ENCODE measurements around the gene SAPCD2. TPM values are rescaled to one million over a fixed set of nuclear protein-coding genes. Genes with fewer than 3 reads are reported as not detected.
A peak's percentile ranks its signal among the peaks of the same experiment; 100 is the strongest.

The SAPCD2 gene
- total and polyA plus RNA-seq, 9 of the 15 experiments (the other 6 are each of a cell fraction or from before 2014, with no cell fraction given) = 3.4 to 91.8 (median 18.8) TPM

GRCh38 chr9:137114613-137115393 lies 44.4 kb upstream of the SAPCD2 start, which contains the start of gene DPP7 (continued):
- TF ChIP-seq E2F1 (CRISPR knock-in tag; IDR thresholded peaks at IDR 0.05) (no peak), POLR3G (IDR thresholded peaks at IDR 0.05; ENCODE audit: extremely low read depth, insufficient read length, insufficient replicate concordance) (no peak), PRMT5 (CRISPR knock-in tag; IDR thresholded peaks at IDR 0.05) (no peak), SREBF1 (IDR thresholded peaks at IDR 0.05; ENCODE audit: borderline replicate concordance, low read depth, low read length) (no peak), PCBP1 (IDR thresholded peaks at IDR 0.05; ENCODE audit: low read depth, low read length, poor library complexity, severe bottlenecking) (no peak), MNT (conservative IDR thresholded peaks at IDR 0.05) (peak; percentile 59 to 87; a peak in 3 of 4 replicates), CBX8 (IDR thresholded peaks at IDR 0.05; ENCODE audit: borderline replicate concordance, extremely low read depth, low read depth, low read length, poor library complexity, severe bottlenecking) (no peak), GATAD2A (IDR thresholded peaks at IDR 0.05) (no peak), ZNF134 (CRISPR knock-in tag; conservative IDR thresholded peaks at IDR 0.05) (no peak), ZNF449 (CRISPR knock-in tag; IDR thresholded peaks at IDR 0.05) (no peak), ZKSCAN8 (CRISPR knock-in tag; IDR thresholded peaks at IDR 0.05) (no peak), HDAC8 (tag; IDR thresholded peaks at IDR 0.05) (0 out of 2 replicates have a peak, but pooled peaks have one; percentile 19), ADNP (tag; IDR thresholded peaks at IDR 0.05) (no peak), KLF1 (tag; IDR thresholded peaks at IDR 0.05) (0 out of 2 replicates have a peak, but pooled peaks have one; percentile 26), RBM14 (IDR thresholded peaks at IDR 0.05; ENCODE audit: borderline replicate concordance, insufficient read depth, low read depth, low read length) (no peak), ZBED1 (IDR thresholded peaks at IDR 0.05) (no peak), GABPB1 (CRISPR knock-in tag; IDR thresholded peaks at IDR 0.05) (no peak)
- TF ChIP-seq, protein P1, sequence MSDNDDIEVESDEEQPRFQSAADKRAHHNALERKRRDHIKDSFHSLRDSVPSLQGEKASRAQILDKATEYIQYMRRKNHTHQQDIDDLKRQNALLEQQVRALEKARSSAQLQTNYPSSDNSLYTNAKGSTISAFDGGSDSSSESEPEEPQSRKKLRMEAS (CRISPR knock-in tag; IDR thresholded peaks at IDR 0.05) = peak; percentile 79; the same call in 1 of the 2 replicates
- TF ChIP-seq, protein P2, sequence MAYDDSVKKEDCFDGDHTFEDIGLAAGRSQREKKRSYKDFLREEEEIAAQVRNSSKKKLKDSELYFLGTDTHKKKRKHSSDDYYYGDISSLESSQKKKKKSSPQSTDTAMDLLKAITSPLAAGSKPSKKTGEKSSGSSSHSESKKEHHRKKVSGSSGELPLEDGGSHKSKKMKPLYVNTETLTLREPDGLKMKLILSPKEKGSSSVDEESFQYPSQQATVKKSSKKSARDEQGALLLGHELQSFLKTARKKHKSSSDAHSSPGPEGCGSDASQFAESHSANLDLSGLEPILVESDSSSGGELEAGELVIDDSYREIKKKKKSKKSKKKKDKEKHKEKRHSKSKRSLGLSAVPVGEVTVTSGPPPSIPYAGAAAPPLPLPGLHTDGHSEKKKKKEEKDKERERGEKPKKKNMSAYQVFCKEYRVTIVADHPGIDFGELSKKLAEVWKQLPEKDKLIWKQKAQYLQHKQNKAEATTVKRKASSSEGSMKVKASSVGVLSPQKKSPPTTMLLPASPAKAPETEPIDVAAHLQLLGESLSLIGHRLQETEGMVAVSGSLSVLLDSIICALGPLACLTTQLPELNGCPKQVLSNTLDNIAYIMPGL (CRISPR knock-in tag; IDR thresholded peaks at IDR 0.05) = no peak

All from K562 (cell line).